Kidney capillary endothelial cell (primary cell): Measurements from ENCODE around the gene NRXN3.

Experiments
- DNase-seq: peaks from one replicate; pipeline ENCODE4 v3.0.0-alpha.2; 2018; ENCODE audit warnings: low spot score

NRXN3 gene

GRCh38 chr14:78933948-78934524 lies 763.9 kb downstream of the NRXN3 start:
- peak; percentile 43 for DNase-seq

GRCh38 chr14:78946949-78947348 lies 776.8 kb downstream of the NRXN3 start:
- DNase-seq, result no peak

GRCh38 chr14:78947681-78948080 lies 777.5 kb downstream of the NRXN3 start:
- DNase-seq, result no peak

GRCh38 chr14:78950649-78951048 lies 780.5 kb downstream of the NRXN3 start:
- peak; percentile 63 for DNase-seq

- DNase-seq, result no peak
Measured at GRCh38 chr14:78951602-78952001, 781.4 kb downstream of the NRXN3 start.

GRCh38 chr14:78959674-78960264 lies 789.6 kb downstream of the NRXN3 start:
- DNase-seq, result peak; percentile 83

- DNase-seq, result peak; percentile 65
Measured at GRCh38 chr14:78967111-78967809, 797.1 kb downstream of the NRXN3 start.

GRCh38 chr14:78968265-78968664 lies 798.1 kb downstream of the NRXN3 start:
- no peak for DNase-seq

GRCh38 chr14:78970677-78971076 lies 800.5 kb downstream of the NRXN3 start:
- DNase-seq, result no peak

- no peak for DNase-seq
Measured at GRCh38 chr14:78972440-78972839, 802.3 kb downstream of the NRXN3 start.

GRCh38 chr14:78974691-78975090 lies 804.5 kb downstream of the NRXN3 start:
- peak; percentile 96 for DNase-seq

GRCh38 chr14:78975734-78976133 lies 805.6 kb downstream of the NRXN3 start:
- no peak for DNase-seq

- no peak for DNase-seq
Measured at GRCh38 chr14:78978896-78979295, 808.7 kb downstream of the NRXN3 start.

GRCh38 chr14:78982551-78982950 lies 812.4 kb downstream of the NRXN3 start:
- DNase-seq, result no peak

- no peak for DNase-seq
Measured at GRCh38 chr14:78983126-78983525, 813.0 kb downstream of the NRXN3 start.

- peak; percentile 79 for DNase-seq
Measured at GRCh38 chr14:78985668-78986381, 815.7 kb downstream of the NRXN3 start.

- no peak for DNase-seq
Measured at GRCh38 chr14:78986989-78987388, 816.8 kb downstream of the NRXN3 start.

- DNase-seq, result no peak
Measured at GRCh38 chr14:78989221-78989620, 819.0 kb downstream of the NRXN3 start.

GRCh38 chr14:78992867-78993266 lies 822.7 kb downstream of the NRXN3 start:
- DNase-seq, result no peak

- no peak for DNase-seq
Measured at GRCh38 chr14:78997811-78998210, 827.6 kb downstream of the NRXN3 start.

- no peak for DNase-seq
Measured at GRCh38 chr14:79009286-79009685, 839.1 kb downstream of the NRXN3 start.

GRCh38 chr14:79011091-79011919 lies 841.1 kb downstream of the NRXN3 start:
- DNase-seq, result peak; percentile 92
